Hepatocyte (in vitro differentiated cells): Measurements from ENCODE around the gene PTPRT. TPM values are rescaled to one million over a fixed set of nuclear protein-coding genes. Genes with fewer than 3 reads are reported as not detected.

Experiments
- DNase-seq: peaks from one replicate; pipeline ENCODE4 v3.0.0-alpha.2; 2016; ENCODE audit warnings: low spot score
- H2AFZ ChIP-seq: fragments of 200-600 bp; sonication (generic); 2 replicates; pipeline ENCODE4 v1.6.0; 2016; ENCODE audit warnings: antibody characterized with exemption, mild to moderate bottlenecking
- H3K27ac ChIP-seq: fragments of 200-600 bp; sonication (generic); 2 replicates; pipeline ENCODE4 v1.5.1; 2016; ENCODE audit warnings: mild to moderate bottlenecking
- H3K27me3 ChIP-seq: fragments of 200-600 bp; sonication (generic); 2 replicates; pipeline ENCODE4 v1.6.1; 2016
- H3K36me3 ChIP-seq: fragments of 200-600 bp; sonication (generic); replicated peaks from 2 replicates; pipeline ENCODE4 v1.5.1; 2016; ENCODE audit warnings: low read depth; ENCODE audit not compliant: insufficient read depth
- H3K4me1 ChIP-seq: fragments of 200-600 bp; sonication (generic); 2 replicates; pipeline ENCODE4 v1.5.1; 2016; ENCODE audit warnings: mild to moderate bottlenecking, moderate library complexity; ENCODE audit not compliant: insufficient read depth
- H3K4me2 ChIP-seq: fragments of 200-600 bp; sonication (generic); 2 replicates; pipeline ENCODE4 v1.6.0; 2016
- H3K4me3 ChIP-seq: fragments of 200-600 bp; sonication (generic); 2 replicates; pipeline ENCODE4 v1.5.1; 2016; ENCODE audit warnings: mild to moderate bottlenecking
- H3K79me2 ChIP-seq: fragments of 200-600 bp; sonication (generic); 2 replicates; pipeline ENCODE4 v1.6.0; 2017; ENCODE audit warnings: mild to moderate bottlenecking
- H3K9me2 ChIP-seq: fragments of 200-600 bp; sonication (generic); replicated peaks from 2 replicates; pipeline ENCODE4 v1.6.0; 2017; ENCODE audit warnings: mild to moderate bottlenecking; ENCODE audit not compliant: insufficient read depth
- H3K9me3 ChIP-seq: fragments of 200-600 bp; sonication (generic); 2 replicates; pipeline ENCODE4 v1.5.1; 2016; ENCODE audit warnings: low read depth, mild to moderate bottlenecking
- H4K20me1 ChIP-seq: fragments of 200-600 bp; sonication (generic); 2 replicates; pipeline ENCODE4 v1.6.0; 2016; ENCODE audit warnings: mild to moderate bottlenecking; ENCODE audit not compliant: insufficient read depth, poor library complexity, severe bottlenecking
- CTCF ChIP-seq: fragments of 200-600 bp; sonication (generic); IDR thresholded peaks from 2 replicates; pipeline ENCODE4 v1.5.1; 2016; ENCODE audit warnings: antibody characterized with exemption, mild to moderate bottlenecking; ENCODE audit not compliant: poor library complexity
- EZH2 ChIP-seq: fragments of 200-600 bp; sonication (generic); IDR thresholded peaks from 2 replicates; pipeline ENCODE4 v1.6.1; 2016; ENCODE audit warnings: antibody characterized with exemption, mild to moderate bottlenecking, borderline replicate concordance
- EZH2phosphoT487 ChIP-seq: fragments of 200-600 bp; sonication (generic); IDR thresholded peaks from one replicate; pipeline ENCODE4 v1.6.1; 2018; ENCODE audit warnings: antibody characterized with exemption, mild to moderate bottlenecking, low read depth, moderate library complexity; ENCODE audit not compliant: unreplicated experiment, severe bottlenecking
- WGBS: methylation state at CpG from one replicate; pipeline ENCODE4 v1.1.6; 2016; ENCODE audit warnings: low lambda C conversion rate; ENCODE audit errors: missing lambda C conversion rate; 5-methylcytosine and 5-hydroxymethylcytosine counted together
- polyA plus RNA-seq: library from polyadenylated mRNA; unstranded; fragments of >200 nt; fragmentation: Nextera tagmentation; extraction: Ambion mirVana; gene quantifications from 2 replicates; pipeline ENCODE4 v1.2.1, GENCODE V29; 2016
- total RNA-seq: library from RNA; depleted of rRNA; stranded (reverse); fragments of >200 nt; gene quantifications from 2 replicates; pipeline ENCODE4 v1.2.3, GENCODE V29; 2014

PTPRT gene
- total and polyA plus RNA-seq, 2 experiments from 2014 or later = 0.47 to 0.83 TPM

GRCh38 chr20:43186312-43186711 is 3.4 kb downstream of the PTPRT start:
- no peak overlapping the region for H2AFZ ChIP-seq
- no peaks in the 10 kb centered on the region for H3K9me2 ChIP-seq
- 67% methylated on average over 9 of the region's 9 CpGs for WGBS
- TF ChIP-seq CTCF (no peak), EZH2 (no peak), EZH2phosphoT487 (no peak)
- DNase-seq = no peak
- no peak overlapping the region for H3K4me2 ChIP-seq
- no peaks in the 10 kb centered on the region for H3K36me3 ChIP-seq
- H3K9me3 ChIP-seq = no peaks in the 10 kb centered on the region
- H3K4me1 ChIP-seq = no peaks in the 10 kb centered on the region
- no peaks in the 10 kb centered on the region for H3K79me2 ChIP-seq
- no peak overlapping the region for H3K4me3 ChIP-seq
- no peak overlapping the region for H3K27ac ChIP-seq
- H4K20me1 ChIP-seq = no peaks in the 10 kb centered on the region
- H3K27me3 ChIP-seq = peaks cover 29% of the 10 kb centered on the region

- H3K27me3 ChIP-seq = peaks cover 25% of the 10 kb centered on the region
- H3K79me2 ChIP-seq = no peaks in the 10 kb centered on the region
- H3K9me3 ChIP-seq = no peaks in the 10 kb centered on the region
- H2AFZ ChIP-seq = no peak overlapping the region
- no peak for DNase-seq
- H3K4me2 ChIP-seq = no peak overlapping the region
- no peak overlapping the region for H3K4me3 ChIP-seq
- no peak overlapping the region for H3K27ac ChIP-seq
- no peaks in the 10 kb centered on the region for H3K9me2 ChIP-seq
- WGBS = 85% methylated on average over 4 of the region's 4 CpGs
- TF ChIP-seq EZH2 (no peak), CTCF (no peak), EZH2phosphoT487 (no peak)
- no peaks in the 10 kb centered on the region for H3K4me1 ChIP-seq
- H4K20me1 ChIP-seq = no peaks in the 10 kb centered on the region
- H3K36me3 ChIP-seq = no peaks in the 10 kb centered on the region
Measured at GRCh38 chr20:43185901-43186300, 3.8 kb downstream of the PTPRT start.

GRCh38 chr20:43183536-43184070 is 6.1 kb downstream of the PTPRT start:
- Histone ChIP-seq H3K27ac (no peak overlapping the region), H2AFZ (no peak overlapping the region), H3K4me3 (no peak overlapping the region), H3K9me3 (no peaks in the 10 kb centered on the region), H3K4me1 (no peaks in the 10 kb centered on the region), H4K20me1 (no peaks in the 10 kb centered on the region), H3K9me2 (no peaks in the 10 kb centered on the region), H3K79me2 (no peaks in the 10 kb centered on the region), H3K36me3 (no peaks in the 10 kb centered on the region), H3K4me2 (no peak overlapping the region), H3K27me3 (peaks cover 7% of the 10 kb centered on the region)
- DNase-seq = no peak
- WGBS = 47% methylated on average over 5 of the region's 5 CpGs
- no peak for TF ChIP-seq CTCF
- TF ChIP-seq EZH2phosphoT487 = no peak
- no peak for TF ChIP-seq EZH2
